PC-3 (cell line): Measurements from ENCODE around the gene CNNM1. TPM values are rescaled to one million over a fixed set of nuclear protein-coding genes. Genes with fewer than 3 reads are reported as not detected.
A peak's percentile ranks its signal among the peaks of the same experiment; 100 is the strongest.

Experiments used
- ATAC-seq: fragments of 200-7000 bp; cut with Tn5 transposase; 2 replicates; pipeline ENCODE4 v1.9.1; 2020; ENCODE audit warnings: mild to moderate bottlenecking, moderate library complexity
- BruUV-seq: library from RNA; stranded (reverse); fragments of 400-500 nt; replicated peaks from 2 replicates; lab custom pipeline; 2021; lab: Mats Ljungman, UMichigan
- CTCF ChIA-PET: fragments of 300-600 bp; sonication (Branson Sonifier 250); formaldehyde crosslinking; loops from one replicate; lab custom pipeline; 2022; ENCODE audit warnings: antibody characterized with exemption; lab: Charles Lee
- POLR2A ChIA-PET: fragments of 300-600 bp; sonication (Branson Sonifier 250); formaldehyde crosslinking; loops from one replicate; lab custom pipeline; 2022; ENCODE audit warnings: antibody characterized with exemption; ENCODE audit not compliant: unreplicated experiment; lab: Charles Lee
- DNase-seq: peaks from one replicate; pipeline ENCODE4 v3.0.0-alpha.2; 2015
- H2AFZ ChIP-seq: fragments of 300-600 bp; sonication (generic); 2 replicates; pipeline ENCODE4 v1.6.0; 2016; ENCODE audit warnings: antibody characterized with exemption, low read length
- H3F3A ChIP-seq: fragments of 300-600 bp; sonication (generic); one replicate; pipeline ENCODE4 v1.6.0; 2017; ENCODE audit warnings: antibody characterized with exemption, low read length, control low read depth, mild to moderate bottlenecking; ENCODE audit not compliant: unreplicated experiment
- H3K27ac ChIP-seq: fragments of 300-600 bp; sonication (generic); 2 replicates; pipeline ENCODE4 v1.5.1; 2016; ENCODE audit warnings: mild to moderate bottlenecking, low read length
- H3K27me3 ChIP-seq: fragments of 300-600 bp; sonication (generic); 2 replicates; pipeline ENCODE4 v1.6.1; 2016; ENCODE audit warnings: low read length, mixed read lengths
- H3K36me3 ChIP-seq: fragments of 300-600 bp; sonication (generic); 2 replicates; pipeline ENCODE4 v1.6.1; 2016; ENCODE audit warnings: low read depth, mixed run types, low read length, mixed read lengths
- H3K4me1 ChIP-seq: fragments of 300-600 bp; sonication (generic); 2 replicates; pipeline ENCODE4 v1.5.1; 2016; ENCODE audit warnings: low read length; ENCODE audit not compliant: insufficient read depth
- H3K4me2 ChIP-seq: fragments of 300-600 bp; sonication (generic); 2 replicates; pipeline ENCODE4 v1.6.0; 2016; ENCODE audit warnings: low read length
- H3K4me3 ChIP-seq: fragments of 300-600 bp; sonication (generic); 2 replicates; pipeline ENCODE4 v1.5.1; 2016; ENCODE audit warnings: mild to moderate bottlenecking, low read length, mixed read lengths
- H3K79me2 ChIP-seq: fragments of 300-600 bp; sonication (generic); 2 replicates; pipeline ENCODE4 v1.6.1; 2017; ENCODE audit warnings: low read length, mixed read lengths
- H3K9ac ChIP-seq: fragments of 300-600 bp; sonication (generic); 2 replicates; pipeline ENCODE4 v1.6.0; 2016; ENCODE audit warnings: mild to moderate bottlenecking, low read length
- H3K9me2 ChIP-seq: fragments of 300-600 bp; sonication (generic); replicated peaks from 2 replicates; pipeline ENCODE4 v1.6.1; 2016; ENCODE audit warnings: mixed run types, low read length, mixed read lengths
- H3K9me3 ChIP-seq: fragments of 300-600 bp; sonication (generic); 2 replicates; pipeline ENCODE4 v1.6.1; 2016; ENCODE audit warnings: low read length, mixed read lengths
- H4K20me1 ChIP-seq: fragments of 300-600 bp; sonication (generic); 2 replicates; pipeline ENCODE4 v1.6.1; 2016; ENCODE audit warnings: low read length, mixed read lengths
- CTCF ChIP-seq: fragments of 300-600 bp; sonication (generic); conservative IDR thresholded peaks from 2 replicates; pipeline ENCODE4 v1.5.1; 2017; ENCODE audit warnings: antibody characterized with exemption, low read depth, mild to moderate bottlenecking, low read length
- EZH2 ChIP-seq: fragments of 300-600 bp; sonication (generic); IDR thresholded peaks from one replicate; pipeline ENCODE4 v1.6.1; 2017; ENCODE audit warnings: antibody characterized with exemption, mild to moderate bottlenecking, low read length; ENCODE audit not compliant: unreplicated experiment
- EZH2phosphoT487 ChIP-seq: fragments of 300-600 bp; sonication (generic); IDR thresholded peaks from 2 replicates; pipeline ENCODE4 v1.6.1; 2018; ENCODE audit warnings: mild to moderate bottlenecking, antibody characterized with exemption, low read length, borderline replicate concordance
- intact Hi-C: fragments of 100-400 bp; cut with micrococcal nuclease; formaldehyde crosslinking; loops from 2 replicates; pipeline ENCODE4 v1.9.0; 2023
- total RNA-seq: library from RNA; depleted of rRNA; stranded (reverse); fragments of >200 nt; gene quantifications from 2 replicates; pipeline ENCODE4 v1.2.3, GENCODE V29; 2014

CNNM1 gene
- total RNA-seq, 1 experiment from 2014 or later = 3.3 TPM

GRCh38 chr10:99331207-99331803 is 2.1 kb downstream of the CNNM1 start:
- intact Hi-C loops = loop anchor here (1.0 kb wide), 1 partner anchor 61 kb away; no protein-coding TSS in a partner anchor
- Histone ChIP-seq H3K27me3 (no peaks in the 10 kb centered on the region), H3K79me2 (peaks cover 23% of the 10 kb centered on the region), H3K36me3 (no peaks in the 10 kb centered on the region), H3K4me1 (peaks cover 17% of the 10 kb centered on the region), H4K20me1 (0 out of 2 replicates have a peak, but pooled peaks cover 13% of the 10 kb centered on the region), H3K9me3 (no peaks in the 10 kb centered on the region), H3F3A (no peaks in the 10 kb centered on the region), H3K27ac (no peak overlapping the region), H3K4me3 (peak overlapping the region; percentile 74; the same call in 1 of the 2 replicates), H2AFZ (no peak overlapping the region), H3K4me2 (peak overlapping the region; percentile 98), H3K9ac (no peak overlapping the region), H3K9me2 (no peaks in the 10 kb centered on the region)
- no TSS peak for BruUV-seq
- ChIA-PET POLR2A (no interaction called here), CTCF (no interaction called here)
- DNase-seq (peak; percentile 54), ATAC-seq (no peak; the same call in 1 of the 2 replicates)
- no peak for TF ChIP-seq EZH2phosphoT487
- TF ChIP-seq CTCF = no peak
- TF ChIP-seq EZH2 = no peak

GRCh38 chr10:99337311-99337811 is 8.2 kb downstream of the CNNM1 start:
- peaks cover 40% of the 10 kb centered on the region for H3K4me1 ChIP-seq
- H3K9me3 ChIP-seq = no peaks in the 10 kb centered on the region
- no peak overlapping the region for H2AFZ ChIP-seq
- no peaks in the 10 kb centered on the region for H4K20me1 ChIP-seq
- peak overlapping the region; percentile 64 for H3K4me2 ChIP-seq
- TF ChIP-seq EZH2phosphoT487 = no peak
- no peak for TF ChIP-seq CTCF
- TF ChIP-seq EZH2 = no peak
- ATAC-seq (peak; percentile 54), DNase-seq (peak; percentile 51)
- no peaks in the 10 kb centered on the region for H3K27me3 ChIP-seq
- H3K9ac ChIP-seq = no peak overlapping the region; the same call in 1 of the 2 replicates
- ChIA-PET POLR2A (interaction anchor here (0.6 kb wide), 1 partner anchor 1710 kb away, joined by 4 read pairs; no protein-coding TSS in a partner anchor), CTCF (no interaction called here)
- H3K36me3 ChIP-seq = no peaks in the 10 kb centered on the region; the same call in 1 of the 2 replicates
- intact Hi-C loops = loop anchor here (2.0 kb wide), 2 partner anchors 59 to 95 kb away; no protein-coding TSS in a partner anchor
- H3K4me3 ChIP-seq = no peak overlapping the region; the same call in 1 of the 2 replicates
- peaks cover 7% of the 10 kb centered on the region; the same call in 1 of the 2 replicates for H3K79me2 ChIP-seq
- H3K9me2 ChIP-seq = no peaks in the 10 kb centered on the region
- no TSS peak for BruUV-seq
- H3K27ac ChIP-seq = peak overlapping the region; percentile 85
- peaks cover 3% of the 10 kb centered on the region for H3F3A ChIP-seq

- Histone ChIP-seq H3K9ac (no peak overlapping the region; the same call in 1 of the 2 replicates), H3K4me2 (peak overlapping the region; percentile 64; the same call in 1 of the 2 replicates), H3K9me3 (no peaks in the 10 kb centered on the region), H3K27ac (peak overlapping the region; percentile 85), H3K9me2 (no peaks in the 10 kb centered on the region), H3K4me1 (peaks cover 40% of the 10 kb centered on the region), H3F3A (peaks cover 3% of the 10 kb centered on the region), H3K4me3 (no peak overlapping the region), H3K36me3 (no peaks in the 10 kb centered on the region; the same call in 1 of the 2 replicates), H2AFZ (no peak overlapping the region), H4K20me1 (no peaks in the 10 kb centered on the region), H3K27me3 (no peaks in the 10 kb centered on the region), H3K79me2 (peaks cover 7% of the 10 kb centered on the region; the same call in 1 of the 2 replicates)
- ChIA-PET CTCF (no interaction called here), POLR2A (no interaction called here)
- DNase-seq = no peak
- no peak for ATAC-seq
- BruUV-seq = no TSS peak
- no peak for TF ChIP-seq CTCF
- no peak for TF ChIP-seq EZH2phosphoT487
- TF ChIP-seq EZH2 = no peak
- intact Hi-C loops = loop anchor here (2.0 kb wide), 2 partner anchors 59 to 95 kb away; no protein-coding TSS in a partner anchor
Measured at GRCh38 chr10:99337901-99338300, 8.7 kb downstream of the CNNM1 start.
